Glutamatergic neuron (in vitro differentiated cells): Measurements from ENCODE around the gene STPG4. TPM values are rescaled to one million over a fixed set of nuclear protein-coding genes. Genes with fewer than 3 reads are reported as not detected.
"Not testable (repeated sequence)": the region's sequence is repeated elsewhere in the genome, so short reads cannot be mapped to it uniquely, and the experiment has no call there.

Experiments
- DNase-seq: peaks from one replicate; pipeline ENCODE4 v3.0.0; 2022
- H3K27ac Mint-ChIP-seq: one replicate; pipeline ENCODE4 v1.8.0; 2020; ENCODE audit warnings: mild to moderate bottlenecking, mixed read lengths, inconsistent platforms; ENCODE audit not compliant: unreplicated experiment
- H3K27me3 Mint-ChIP-seq: one replicate; pipeline ENCODE4 v1.8.0; 2020; ENCODE audit warnings: mild to moderate bottlenecking, moderate library complexity, mixed read lengths, inconsistent platforms; ENCODE audit not compliant: unreplicated experiment
- H3K36me3 Mint-ChIP-seq: one replicate; pipeline ENCODE4 v1.8.0; 2020; ENCODE audit warnings: mild to moderate bottlenecking, mixed read lengths, inconsistent platforms; ENCODE audit not compliant: unreplicated experiment
- H3K4me1 Mint-ChIP-seq: one replicate; pipeline ENCODE4 v1.8.0; 2020; ENCODE audit warnings: mild to moderate bottlenecking, low read depth, mixed read lengths, inconsistent platforms; ENCODE audit not compliant: unreplicated experiment
- H3K4me3 Mint-ChIP-seq: one replicate; pipeline ENCODE4 v1.8.0; 2020; ENCODE audit warnings: mild to moderate bottlenecking, mixed read lengths, inconsistent platforms; ENCODE audit not compliant: unreplicated experiment
- H3K9me3 Mint-ChIP-seq: one replicate; pipeline ENCODE4 v1.8.0; 2020; ENCODE audit warnings: mild to moderate bottlenecking, moderate library complexity, mixed read lengths, inconsistent platforms; ENCODE audit not compliant: unreplicated experiment
- CTCF ChIP-seq: fragments of 200-600 bp; sonication (generic); IDR thresholded peaks from one replicate; pipeline ENCODE4 v1.5.0; 2021; ENCODE audit not compliant: partially characterized antibody, unreplicated experiment
- total RNA-seq: library from RNA; stranded (reverse); fragmentation: NEBNext Ultra II Directional; extraction: Animal tissue kit (Norgen Biotek cat#: 25700); gene quantifications from one replicate; pipeline ENCODE4 v1.2.1, GENCODE V29; 2021; ENCODE audit not compliant: unreplicated experiment

STPG4 gene
- total RNA-seq, 1 donor from 2014 or later = 1.3 TPM

DNA sequence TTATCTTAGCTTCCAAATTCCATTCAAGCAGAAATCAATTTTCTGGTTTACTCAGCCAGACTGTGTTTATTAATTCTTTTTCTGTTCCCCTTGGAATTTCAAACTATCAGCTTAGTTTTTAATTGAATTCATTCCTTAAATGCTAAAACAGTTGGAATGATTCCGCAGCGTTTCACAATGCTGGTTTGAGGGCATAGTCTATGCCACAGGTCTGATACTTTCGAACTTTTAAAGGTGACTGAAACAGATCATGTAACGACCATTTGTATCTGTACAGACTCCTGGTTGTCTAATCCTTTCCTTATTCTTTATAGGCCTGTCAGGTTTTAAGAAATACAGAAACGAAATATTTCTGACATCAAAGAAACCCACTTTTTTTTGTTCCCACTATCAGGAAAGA, 45.4 kb downstream of the STPG4 start:
- no peak overlapping the region for H3K27ac Mint-ChIP-seq
- no peak for DNase-seq
- no peak overlapping the region for H3K4me3 Mint-ChIP-seq
- H3K27me3 Mint-ChIP-seq = peaks cover 3% of the 10 kb centered on the region
- no peaks in the 10 kb centered on the region for H3K4me1 Mint-ChIP-seq
- no peaks in the 10 kb centered on the region for H3K36me3 Mint-ChIP-seq
- no peaks in the 10 kb centered on the region for H3K9me3 Mint-ChIP-seq
- TF ChIP-seq CTCF = no peak

DNA sequence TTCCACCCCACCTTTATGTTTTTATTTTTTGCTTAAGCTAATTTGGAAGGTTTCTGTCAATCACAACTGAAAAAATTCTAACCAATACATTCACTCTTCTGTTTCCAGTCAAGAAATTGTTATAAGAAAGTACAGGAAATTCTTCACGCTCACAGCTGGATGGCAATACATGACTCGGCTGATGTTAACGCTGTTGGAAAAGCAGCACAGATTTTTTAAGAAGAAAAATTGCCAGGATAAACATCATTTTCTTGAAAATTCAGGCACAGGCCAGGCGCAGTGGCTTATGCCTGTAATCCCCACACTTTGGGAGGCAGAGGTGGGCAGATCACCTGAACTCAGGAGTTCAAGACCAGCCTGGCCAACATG, 46.1 kb downstream of the STPG4 start:
- H3K9me3 Mint-ChIP-seq = no peaks in the 10 kb centered on the region
- no peaks in the 10 kb centered on the region for H3K36me3 Mint-ChIP-seq
- H3K4me3 Mint-ChIP-seq = no peak overlapping the region
- H3K4me1 Mint-ChIP-seq = no peaks in the 10 kb centered on the region
- no peak overlapping the region for H3K27ac Mint-ChIP-seq
- no peak for DNase-seq
- TF ChIP-seq CTCF = no peak
- peaks cover 3% of the 10 kb centered on the region for H3K27me3 Mint-ChIP-seq

- not testable (repeated sequence) for H3K27me3 Mint-ChIP-seq, H3K9me3 Mint-ChIP-seq, H3K27ac Mint-ChIP-seq, H3K4me1 Mint-ChIP-seq, DNase-seq, H3K4me3 Mint-ChIP-seq, H3K36me3 Mint-ChIP-seq
These were observed 46.7 kb downstream of the STPG4 start for GRCh38 chr2:47108267-47109006.

- H3K9me3 Mint-ChIP-seq, H3K4me1 Mint-ChIP-seq, H3K4me3 Mint-ChIP-seq, H3K36me3 Mint-ChIP-seq, DNase-seq, H3K27me3 Mint-ChIP-seq, H3K27ac Mint-ChIP-seq: not testable (repeated sequence)
These were observed 47.9 kb downstream of the STPG4 start for GRCh38 chr2:47107201-47107600.

DNA sequence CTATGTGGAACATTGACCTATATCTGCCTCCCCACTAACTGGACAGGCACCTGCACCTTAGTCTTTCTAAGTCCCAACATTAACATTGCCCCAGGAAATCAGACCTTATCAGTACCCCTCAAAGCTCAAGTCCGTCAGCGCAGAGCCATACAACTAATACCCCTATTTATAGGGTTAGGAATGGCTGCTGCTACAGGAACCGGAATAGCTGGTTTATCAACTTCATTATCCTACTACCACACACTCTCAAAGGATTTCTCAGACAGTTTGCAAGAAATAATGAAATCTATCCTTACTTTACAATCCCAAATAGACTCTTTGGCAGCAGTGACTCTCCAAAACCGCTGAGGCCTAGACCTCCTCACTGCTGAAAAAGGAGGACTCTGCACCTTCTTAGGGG, 48.9 kb downstream of the STPG4 start:
- not testable (repeated sequence) for H3K27me3 Mint-ChIP-seq, H3K27ac Mint-ChIP-seq, H3K4me1 Mint-ChIP-seq, DNase-seq, H3K4me3 Mint-ChIP-seq, H3K9me3 Mint-ChIP-seq
- peaks cover 12% of the 10 kb centered on the region for H3K36me3 Mint-ChIP-seq

DNA sequence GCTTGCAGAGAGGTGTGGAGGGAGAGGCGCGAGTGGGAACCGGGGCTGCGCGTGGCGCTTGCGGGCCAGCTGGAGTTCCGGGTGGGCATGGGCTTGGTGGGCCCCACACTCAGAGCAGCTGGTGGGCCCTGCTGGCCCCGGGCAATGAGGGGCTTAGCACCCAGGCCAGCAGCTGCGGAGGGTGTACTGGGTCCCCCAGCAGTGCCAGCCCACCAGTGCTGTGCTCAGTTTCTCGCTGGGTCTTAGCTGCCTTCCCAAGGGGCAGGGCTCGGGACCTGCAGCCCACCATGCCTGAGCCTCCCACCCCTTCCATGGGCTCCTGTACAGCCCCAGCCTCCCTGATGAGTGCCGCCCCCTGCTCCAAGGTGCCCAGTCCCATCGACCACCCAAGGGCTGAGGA, 55.4 kb downstream of the STPG4 start:
- peaks cover 11% of the 10 kb centered on the region for H3K4me1 Mint-ChIP-seq
- H3K27me3 Mint-ChIP-seq, H3K4me3 Mint-ChIP-seq, H3K9me3 Mint-ChIP-seq, H3K27ac Mint-ChIP-seq, DNase-seq: not testable (repeated sequence)
- peaks cover 17% of the 10 kb centered on the region for H3K36me3 Mint-ChIP-seq

DNA sequence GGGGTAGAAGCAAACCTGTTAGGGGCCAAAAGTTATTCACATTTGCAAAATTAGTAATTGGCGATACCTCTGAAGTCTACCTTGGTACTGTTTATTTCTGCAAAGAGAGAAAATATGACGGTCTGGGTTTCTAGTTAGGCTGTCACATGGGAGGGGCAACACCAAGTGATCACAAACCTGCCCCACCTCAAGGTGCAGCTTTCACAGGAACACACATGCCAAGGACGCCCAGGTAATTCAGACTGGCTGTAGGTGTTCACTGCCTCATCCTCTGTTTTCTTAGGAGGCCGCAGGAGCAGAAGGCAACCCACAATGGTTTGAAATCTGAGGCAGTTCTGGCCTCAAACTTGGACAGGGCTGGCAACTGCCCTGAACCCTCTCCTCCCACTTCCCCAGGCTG, 56.2 kb downstream of the STPG4 start:
- Mint-ChIP-seq H3K27me3 (peaks cover 2% of the 10 kb centered on the region), H3K4me1 (peaks cover 11% of the 10 kb centered on the region), H3K36me3 (peaks cover 17% of the 10 kb centered on the region), H3K9me3 (no peaks in the 10 kb centered on the region), H3K4me3 (no peak overlapping the region), H3K27ac (no peak overlapping the region)
- no peak for DNase-seq
- no peak for TF ChIP-seq CTCF
